Neural cell (in vitro differentiated cells): ENCODE measurements around the gene TMEM26. TPM values are rescaled to one million over a fixed set of nuclear protein-coding genes. Genes with fewer than 3 reads are reported as not detected.

Experiments
- H2AFZ ChIP-seq: fragments of 200-600, 300-800 bp; sonication (generic), shearing (Covaris generic); 2 replicates; pipeline ENCODE4 v1.6.0; 2014; ENCODE audit warnings: low read depth, mild to moderate bottlenecking, antibody characterized with exemption, low read length, moderate library complexity
- H3F3A ChIP-seq: fragments of 200-600 bp; shearing (Covaris generic); 2 replicates; pipeline ENCODE4 v1.6.1; 2016; ENCODE audit warnings: mild to moderate bottlenecking, moderate library complexity, mixed read lengths, antibody characterized with exemption, low read length; ENCODE audit not compliant: insufficient read depth, poor library complexity, severe bottlenecking
- H3K27ac ChIP-seq: fragments of 200-600, 300-800 bp; sonication (generic), shearing (Covaris generic); 2 replicates; pipeline ENCODE4 v1.5.1; 2014; ENCODE audit warnings: mild to moderate bottlenecking, low read length, moderate library complexity
- H3K27me3 ChIP-seq: fragments of 300-800, 200-600 bp; sonication (generic), shearing (Covaris generic); 2 replicates; pipeline ENCODE4 v1.6.0; 2014; ENCODE audit warnings: mild to moderate bottlenecking, low read depth, low read length, moderate library complexity; ENCODE audit not compliant: insufficient read depth
- H3K36me3 ChIP-seq: fragments of 300-800, 200-600 bp; sonication (generic), shearing (Covaris generic); 2 replicates; pipeline ENCODE4 v1.5.1; 2014; ENCODE audit warnings: mild to moderate bottlenecking, antibody characterized with exemption, low read length, moderate library complexity; ENCODE audit not compliant: insufficient read depth
- H3K4me2 ChIP-seq: fragments of 300-800, 200-600 bp; sonication (generic), shearing (Covaris generic); 2 replicates; pipeline ENCODE4 v1.6.0; 2014; ENCODE audit warnings: mild to moderate bottlenecking, low read length
- H3K4me3 ChIP-seq: fragments of 300-800, 200-600 bp; sonication (generic), shearing (Covaris generic); 2 replicates; pipeline ENCODE4 v1.5.1; 2014; ENCODE audit warnings: mild to moderate bottlenecking, low read length, moderate library complexity
- H3K79me2 ChIP-seq: fragments of 200-600 bp; shearing (Covaris generic); replicated peaks from 2 replicates; pipeline ENCODE4 v1.6.0; 2014; ENCODE audit warnings: mild to moderate bottlenecking, low read length, moderate library complexity; ENCODE audit not compliant: insufficient read depth
- H3K9ac ChIP-seq: fragments of 300-800, 200-600 bp; sonication (generic), shearing (Covaris generic); 2 replicates; pipeline ENCODE4 v1.6.1; 2016; ENCODE audit warnings: mild to moderate bottlenecking, low read length, mixed read lengths
- H3K9me2 ChIP-seq: fragments of 200-600 bp; shearing (Covaris generic); 2 replicates; pipeline ENCODE4 v1.6.1; 2016; ENCODE audit warnings: mild to moderate bottlenecking, low read length, mixed read lengths; ENCODE audit not compliant: insufficient read depth
- H3K9me3 ChIP-seq: fragments of 200-600, 300-800 bp; sonication (generic), shearing (Covaris generic); 2 replicates; pipeline ENCODE4 v1.6.1; 2016; ENCODE audit warnings: mild to moderate bottlenecking, mixed run types, low read length, moderate library complexity, mixed read lengths
- H4K20me1 ChIP-seq: fragments of 200-600 bp; shearing (Covaris generic); 2 replicates; pipeline ENCODE4 v1.6.1; 2016; ENCODE audit warnings: mild to moderate bottlenecking, mixed run types; ENCODE audit not compliant: insufficient read depth
- CTCF ChIP-seq: fragments of 450-650 bp; IDR thresholded peaks from 2 replicates; pipeline ENCODE4 v1.5.1; 2014; ENCODE audit warnings: antibody characterized with exemption, mild to moderate bottlenecking, moderate library complexity; ENCODE audit not compliant: poor library complexity, severe bottlenecking
- EP300 ChIP-seq: fragments of 450-650 bp; conservative IDR thresholded peaks from 2 replicates; pipeline ENCODE4 v1.6.1; 2014; ENCODE audit warnings: antibody characterized with exemption, mild to moderate bottlenecking, moderate library complexity; ENCODE audit not compliant: poor library complexity, severe bottlenecking
- EZH2 ChIP-seq: fragments of 200-600, 300-800 bp; shearing (Covaris generic), sonication (generic); IDR thresholded peaks from 2 replicates; pipeline ENCODE4 v1.6.1; 2014; ENCODE audit warnings: antibody characterized with exemption, low read length, borderline replicate concordance, mild to moderate bottlenecking; ENCODE audit not compliant: insufficient read depth, poor library complexity, severe bottlenecking
- MXI1 ChIP-seq: fragments of 450-650 bp; conservative IDR thresholded peaks from 2 replicates; pipeline ENCODE4 v1.6.1; 2014; ENCODE audit warnings: antibody characterized with exemption, mild to moderate bottlenecking; ENCODE audit not compliant: poor library complexity, severe bottlenecking
- POLR2AphosphoS5 ChIP-seq: IDR thresholded peaks from 2 replicates; pipeline ENCODE4 v1.6.1; 2012
- RAD21 ChIP-seq: fragments of 450-650 bp; conservative IDR thresholded peaks from 2 replicates; pipeline ENCODE4 v1.6.1; 2014; ENCODE audit warnings: antibody characterized with exemption, mild to moderate bottlenecking, moderate library complexity
- REST ChIP-seq: IDR thresholded peaks from 2 replicates; pipeline ENCODE4 v1.6.1; 2012; ENCODE audit warnings: borderline replicate concordance
- SMC3 ChIP-seq: fragments of 450-650 bp; conservative IDR thresholded peaks from 2 replicates; pipeline ENCODE4 v1.6.1; 2014; ENCODE audit warnings: antibody characterized with exemption, mild to moderate bottlenecking, moderate library complexity; ENCODE audit not compliant: poor library complexity
- TAF1 ChIP-seq: IDR thresholded peaks from 2 replicates; pipeline ENCODE4 v1.6.1; 2012; ENCODE audit warnings: low read depth
- polyA plus RNA-seq: library from polyadenylated mRNA; depleted of rRNA; stranded (reverse); fragments of >200 nt; gene quantifications from 2 replicates; pipeline ENCODE4 v1.2.3, GENCODE V29; 2014

The TMEM26 gene
- polyA plus RNA-seq, 1 donor from 2014 or later: not detected

GRCh38 chr10:61411706-61412105 is 41.5 kb downstream of the TMEM26 start:
- Histone ChIP-seq H3K27ac (no peak overlapping the region), H3K9me2 (no peaks in the 10 kb centered on the region), H3K36me3 (no peaks in the 10 kb centered on the region), H3K9me3 (no peaks in the 10 kb centered on the region), H3K27me3 (no peaks in the 10 kb centered on the region), H2AFZ (no peak overlapping the region), H4K20me1 (no peaks in the 10 kb centered on the region), H3K79me2 (no peaks in the 10 kb centered on the region), H3K9ac (no peak overlapping the region), H3K4me2 (no peak overlapping the region), H3F3A (no peaks in the 10 kb centered on the region), H3K4me3 (no peak overlapping the region)
- TF ChIP-seq SMC3 (no peak), REST (no peak), CTCF (no peak), TAF1 (no peak), RAD21 (no peak), MXI1 (no peak), POLR2AphosphoS5 (no peak), EP300 (no peak)

GRCh38 chr10:61410353-61411070 is 42.7 kb downstream of the TMEM26 start:
- no peak overlapping the region for H3K9ac ChIP-seq
- no peaks in the 10 kb centered on the region for H4K20me1 ChIP-seq
- H3K27ac ChIP-seq: no peak overlapping the region
- TF ChIP-seq SMC3 (no peak), TAF1 (no peak), EP300 (no peak), RAD21 (no peak), MXI1 (no peak)
- H3K9me3 ChIP-seq: no peaks in the 10 kb centered on the region
- no peaks in the 10 kb centered on the region for H3K9me2 ChIP-seq
- no peak overlapping the region for H3K4me2 ChIP-seq
- no peaks in the 10 kb centered on the region for H3K36me3 ChIP-seq
- H3K79me2 ChIP-seq: no peaks in the 10 kb centered on the region
- H3F3A ChIP-seq: no peaks in the 10 kb centered on the region
- no peak overlapping the region for H2AFZ ChIP-seq
- H3K27me3 ChIP-seq: no peaks in the 10 kb centered on the region
- H3K4me3 ChIP-seq: no peak overlapping the region

GRCh38 chr10:61409157-61409556 is 44.0 kb downstream of the TMEM26 start:
- Histone ChIP-seq H3K27ac (no peak overlapping the region), H3K4me3 (no peak overlapping the region), H3K9me3 (no peaks in the 10 kb centered on the region), H3K36me3 (no peaks in the 10 kb centered on the region), H3K79me2 (no peaks in the 10 kb centered on the region), H3K9ac (no peak overlapping the region), H3F3A (no peaks in the 10 kb centered on the region), H2AFZ (no peak overlapping the region), H3K27me3 (no peaks in the 10 kb centered on the region), H3K9me2 (peaks cover 4% of the 10 kb centered on the region), H3K4me2 (no peak overlapping the region), H4K20me1 (no peaks in the 10 kb centered on the region)
- TF ChIP-seq REST (no peak), RAD21 (no peak), EP300 (no peak), TAF1 (no peak), CTCF (no peak), SMC3 (no peak), EZH2 (no peak), MXI1 (no peak), POLR2AphosphoS5 (no peak)
